Adrenal gland (tissue), 5 donors: ENCODE measurements around the gene PRR3.

ENCODE experiments used
- POLR2A ChIP-seq, 2 donors: fragments of 450-650 bp; IDR thresholded peaks; one replicate each; pipeline ENCODE4 v1.6.1; 2017; ENCODE audit warnings: antibody characterized with exemption in 2 of 2, mild to moderate bottlenecking in 2 of 2, moderate library complexity in 1 of 2
- TF ChIP-seq, protein P1 (sequence below), 6 experiments: fragments of 450-650 bp in 4 of 6; fragments of 200-600 bp in 2 of 6; sonication (generic) in 1 of 6; IDR thresholded peaks; 1 replicate in 5 of 6; 2 replicates in 1 of 6; pipeline versions ENCODE4 v1.5.1 to v1.8.0; 2016 to 2021; ENCODE audit warnings: antibody characterized with exemption in 6 of 6, mild to moderate bottlenecking in 2 of 6, moderate library complexity in 1 of 6
- donor health status: DM: no; HTN: no; CAD: no.

DNA sequence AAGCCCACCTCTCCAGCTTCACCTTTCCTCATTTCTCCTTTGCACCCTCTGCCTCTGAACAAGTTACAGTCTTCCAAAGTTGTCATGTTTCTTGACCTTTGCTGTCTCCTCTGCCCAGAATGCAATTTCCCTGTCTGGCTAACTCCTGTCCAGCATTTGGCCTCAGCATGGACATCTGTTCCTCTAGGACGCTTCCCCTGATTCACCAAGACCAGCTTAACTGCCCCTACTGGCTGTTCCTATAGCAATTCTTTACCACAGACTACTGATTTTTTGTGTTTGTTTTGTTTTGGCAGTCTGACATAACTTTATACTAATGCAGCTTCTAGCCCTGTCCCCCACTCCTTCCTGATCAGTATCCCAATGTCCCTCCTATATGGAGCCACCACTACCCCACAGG is 14.2 kb upstream of the PRR3 start:
- TF ChIP-seq, protein P1, sequence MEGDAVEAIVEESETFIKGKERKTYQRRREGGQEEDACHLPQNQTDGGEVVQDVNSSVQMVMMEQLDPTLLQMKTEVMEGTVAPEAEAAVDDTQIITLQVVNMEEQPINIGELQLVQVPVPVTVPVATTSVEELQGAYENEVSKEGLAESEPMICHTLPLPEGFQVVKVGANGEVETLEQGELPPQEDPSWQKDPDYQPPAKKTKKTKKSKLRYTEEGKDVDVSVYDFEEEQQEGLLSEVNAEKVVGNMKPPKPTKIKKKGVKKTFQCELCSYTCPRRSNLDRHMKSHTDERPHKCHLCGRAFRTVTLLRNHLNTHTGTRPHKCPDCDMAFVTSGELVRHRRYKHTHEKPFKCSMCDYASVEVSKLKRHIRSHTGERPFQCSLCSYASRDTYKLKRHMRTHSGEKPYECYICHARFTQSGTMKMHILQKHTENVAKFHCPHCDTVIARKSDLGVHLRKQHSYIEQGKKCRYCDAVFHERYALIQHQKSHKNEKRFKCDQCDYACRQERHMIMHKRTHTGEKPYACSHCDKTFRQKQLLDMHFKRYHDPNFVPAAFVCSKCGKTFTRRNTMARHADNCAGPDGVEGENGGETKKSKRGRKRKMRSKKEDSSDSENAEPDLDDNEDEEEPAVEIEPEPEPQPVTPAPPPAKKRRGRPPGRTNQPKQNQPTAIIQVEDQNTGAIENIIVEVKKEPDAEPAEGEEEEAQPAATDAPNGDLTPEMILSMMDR (IDR thresholded peaks at IDR 0.05), result no peak
- no peak for TF ChIP-seq POLR2A (IDR thresholded peaks at IDR 0.05)
